HepG2 (cell line): ENCODE results near the gene DNAJC18. TPM values are rescaled to one million over a fixed set of nuclear protein-coding genes. Genes with fewer than 3 reads are reported as not detected.

Experiments
- ATRX ChIP-seq: sonication (generic); formaldehyde crosslinking; IDR thresholded peaks from 2 replicates; pipeline ENCODE4 v1.4.0; 2020; ENCODE audit warnings: missing genetic modification reagents, borderline replicate concordance
- CENPBD1 ChIP-seq: sonication (generic); formaldehyde crosslinking; IDR thresholded peaks from 2 replicates; pipeline ENCODE4 v1.8.0; 2022; ENCODE audit warnings: missing genetic modification reagents, low read depth, mild to moderate bottlenecking, borderline replicate concordance
- GFI1 ChIP-seq: sonication (generic); formaldehyde crosslinking; IDR thresholded peaks from 2 replicates; pipeline ENCODE4 v1.5.0; 2020; ENCODE audit warnings: missing genetic modification reagents, mild to moderate bottlenecking, borderline replicate concordance
- GPN1 ChIP-seq: sonication (generic); formaldehyde crosslinking; IDR thresholded peaks from 2 replicates; pipeline ENCODE4 v1.5.1; 2020; ENCODE audit warnings: missing genetic modification reagents, borderline replicate concordance
- HES4 ChIP-seq: sonication (generic); formaldehyde crosslinking; IDR thresholded peaks from 2 replicates; pipeline ENCODE4 v1.9.0; 2021; ENCODE audit warnings: mild to moderate bottlenecking, missing genetic modification reagents, borderline replicate concordance
- HMGXB4 ChIP-seq, 2 experiments: sonication (generic) in 1 of 2; formaldehyde crosslinking in 1 of 2; IDR thresholded peaks; 2 replicates each; pipeline versions ENCODE4 v1.4.0 to v1.6.1; 2018 to 2020; ENCODE audit warnings: missing genetic modification reagents in 2 of 2, borderline replicate concordance in 1 of 2, low read depth in 1 of 2, mild to moderate bottlenecking in 1 of 2, missing biosample characterization in 1 of 2
- IRX3 ChIP-seq: sonication (generic); formaldehyde crosslinking; IDR thresholded peaks from 2 replicates; pipeline ENCODE4 v1.8.1; 2023; ENCODE audit warnings: mild to moderate bottlenecking, low read depth, missing genetic modification reagents, borderline replicate concordance
- MTF2 ChIP-seq: sonication (generic); formaldehyde crosslinking; IDR thresholded peaks from 2 replicates; pipeline ENCODE4 v1.5.0; 2020; ENCODE audit warnings: missing genetic modification reagents, borderline replicate concordance
- PRDM10 ChIP-seq: sonication (generic); formaldehyde crosslinking; IDR thresholded peaks from 2 replicates; pipeline ENCODE4 v1.4.0; 2020; ENCODE audit warnings: low read depth, missing genetic modification reagents
- RELA ChIP-seq: sonication (generic); formaldehyde crosslinking; IDR thresholded peaks from 2 replicates; pipeline ENCODE4 v1.4.0; 2020; ENCODE audit warnings: missing genetic modification reagents
- SIN3A ChIP-seq: IDR thresholded peaks from 2 replicates; pipeline ENCODE4 v1.6.1; 2011; ENCODE audit warnings: low read depth, mild to moderate bottlenecking, control low read depth, low read length, borderline replicate concordance
- SMYD3 ChIP-seq: sonication (generic); formaldehyde crosslinking; IDR thresholded peaks from 2 replicates; pipeline ENCODE4 v1.8.1; 2023; ENCODE audit warnings: mild to moderate bottlenecking, missing genetic modification reagents
- THAP11 ChIP-seq: IDR thresholded peaks from 2 replicates; pipeline ENCODE4 v1.6.1; 2016; ENCODE audit warnings: missing biosample characterization, missing genetic modification reagents
- ZBTB49 ChIP-seq: sonication (generic); formaldehyde crosslinking; IDR thresholded peaks from 2 replicates; pipeline ENCODE4 v1.4.0; 2020; ENCODE audit warnings: missing genetic modification reagents, borderline replicate concordance
- ZNF138 ChIP-seq: sonication (generic); formaldehyde crosslinking; IDR thresholded peaks from 2 replicates; pipeline ENCODE4 v1.5.0; 2020; ENCODE audit warnings: mild to moderate bottlenecking, low read depth, missing genetic modification reagents
- ZNF180 ChIP-seq: sonication (generic); formaldehyde crosslinking; IDR thresholded peaks from 2 replicates; pipeline ENCODE4 v1.4.0; 2020; ENCODE audit warnings: low read depth, missing genetic modification reagents, borderline replicate concordance
- ZNF3 ChIP-seq: IDR thresholded peaks from 2 replicates; pipeline ENCODE4 v1.7.0; 2017; ENCODE audit warnings: inconsistent platforms
- polyA plus RNA-seq, 8 experiments: library from polyadenylated mRNA; depleted of rRNA in 3 of 8; stranded (reverse) in 7 of 8; unstranded in 1 of 8; fragments of >200 nt; fragmentation: Illumina TruSeq in 4 of 8; extraction: Trizol in 4 of 8; gene quantifications; 2 replicates each; pipeline versions ENCODE4 v1.2.1 to v1.2.3, GENCODE V29; 2011 to 2016; ENCODE audit warnings: low read depth in 4 of 8, missing spikeins in 1 of 8, mixed read lengths in 1 of 8; ENCODE audit not compliant: insufficient read depth in 1 of 8
- total RNA-seq, 5 experiments: library from RNA; depleted of rRNA; stranded (reverse); fragments of >200 nt; fragmentation: Illumina TruSeq; extraction: Trizol; gene quantifications; 2 replicates each; pipeline ENCODE4 v1.2.3, GENCODE V29; 2016; ENCODE audit warnings: low read depth in 1 of 5

Gene DNAJC18
- total and polyA plus RNA-seq, 2 of the 13 experiments (the other 11 are each of a cell fraction or from before 2014, with no cell fraction given) = 6.5 to 6.6 TPM

GRCh38 chr5:139383993-139384590, 55.2 kb downstream of the DNAJC18 start (continued):
- TF ChIP-seq HMGXB4 (CRISPR knock-in tag; IDR thresholded peaks at IDR 0.05; ENCODE audit: borderline replicate concordance in 1 of 2, low read depth in 1 of 2) (peak in 1 of 2 experiments; percentile 4; a peak in 1 of 4 replicates), GFI1 (no peak), GPN1 (CRISPR knock-in tag) (no peak), HES4 (CRISPR knock-in tag) (0 out of 2 replicates have a peak, but pooled peaks have one; percentile 41), ZNF3 (CRISPR knock-in tag) (no peak), PRDM10 (CRISPR knock-in tag) (no peak), IRX3 (CRISPR knock-in tag) (no peak), ZBTB49 (no peak), ZNF180 (CRISPR knock-in tag) (no peak), RELA (CRISPR knock-in tag) (no peak), SMYD3 (no peak), ATRX (no peak), ZNF138 (CRISPR knock-in tag) (0 out of 2 replicates have a peak, but pooled peaks have one; percentile 21), MTF2 (CRISPR knock-in tag) (no peak), CENPBD1 (CRISPR knock-in tag) (no peak), SIN3A (no peak), THAP11 (CRISPR knock-in tag) (no peak)
